ENCODE measurements around the gene ATP8B2.

ATP8B2 gene

GRCh38 chr1:154342132-154342531, 16.8 kb downstream of the ATP8B2 start:
- peaks cover 14 to 99% of the 10 kb centered on the region in 2 experiments; a peak in 2 of 3 replicates for H3K36me3 ChIP-seq (ENCODE audit: control insufficient read depth in 2 of 2, insufficient read depth in 1 of 2, low read length in 2 of 2)
- no peak overlapping the region for H3K27ac ChIP-seq (ENCODE audit: extremely low read depth, low read depth, low read length)
- no peak overlapping the region for H3K4me3 ChIP-seq (ENCODE audit: low read depth, low read length)
- H3K4me1 ChIP-seq (ENCODE audit: control insufficient read depth, insufficient read depth, low read length): no peaks in the 10 kb centered on the region
- no peaks in the 10 kb centered on the region for H3K9me3 ChIP-seq (ENCODE audit: control insufficient read depth, insufficient read depth, low read depth, low read length)
- ChIA-PET POLR2A (no interaction called here), CTCF (interaction anchor here (0.6 to 2.0 kb wide), 3 partner anchors 14 to 204 kb away, joined by 3 to 5 read pairs (median 4); no protein-coding TSS in a partner anchor)
- no peak for TF ChIP-seq ZNF747 (tag by site-specific recombination; IDR thresholded peaks at IDR 0.05)
- no peak for TF ChIP-seq BCL11A (tag by site-specific recombination; IDR thresholded peaks at IDR 0.05; ENCODE audit: low read depth)
- TF ChIP-seq ZNF398 (tag by site-specific recombination; IDR thresholded peaks at IDR 0.05): no peak
- TF ChIP-seq KLF9 (tag by site-specific recombination; IDR thresholded peaks at IDR 0.05; ENCODE audit: low read depth): no peak
- TF ChIP-seq ZNF211 (tag by site-specific recombination; IDR thresholded peaks at IDR 0.05; ENCODE audit: low read depth): no peak
- no peak for TF ChIP-seq ZNF548 (tag by site-specific recombination; IDR thresholded peaks at IDR 0.05)
- TF ChIP-seq HOXD13 (CRISPR knock-in tag; IDR thresholded peaks at IDR 0.05; ENCODE audit: borderline replicate concordance): no peak
- TF ChIP-seq ZNF837 (tag by site-specific recombination; IDR thresholded peaks at IDR 0.05): no peak
- no peak for TF ChIP-seq ZNF600 (tag by site-specific recombination; IDR thresholded peaks at IDR 0.05)
- TF ChIP-seq IKZF3 (tag by site-specific recombination; IDR thresholded peaks at IDR 0.05): no peak
- TF ChIP-seq ZBTB8A (tag by site-specific recombination; IDR thresholded peaks at IDR 0.05): no peak
- TF ChIP-seq ZNF24 (tag by site-specific recombination; IDR thresholded peaks at IDR 0.05): no peak
- TF ChIP-seq ZNF596 (tag by site-specific recombination; IDR thresholded peaks at IDR 0.05): no peak
- no peak for TF ChIP-seq ZNF184 (tag by site-specific recombination; IDR thresholded peaks at IDR 0.05)
- no peak for TF ChIP-seq ZNF501 (tag by site-specific recombination; IDR thresholded peaks at IDR 0.05)
- TF ChIP-seq ZNF692 (tag by site-specific recombination; IDR thresholded peaks at IDR 0.05): no peak
- no peak for TF ChIP-seq ZNF830 (tag by site-specific recombination; IDR thresholded peaks at IDR 0.05; ENCODE audit: low read depth)
- TF ChIP-seq PRDM2 (tag by site-specific recombination; IDR thresholded peaks at IDR 0.05; ENCODE audit: borderline replicate concordance): no peak
- TF ChIP-seq ZNF639 (tag by site-specific recombination; IDR thresholded peaks at IDR 0.05): no peak
- no peak for TF ChIP-seq ZNF580 (tag by site-specific recombination; IDR thresholded peaks at IDR 0.05)

Measured in HEK293 (cell line).